ENCODE measurements around the gene IL1RAPL1.

- TF ChIP-seq FOS (IDR thresholded peaks at IDR 0.05; ENCODE audit: borderline replicate concordance, insufficient read depth, low read length): no peak
- TF ChIP-seq JUN (IDR thresholded peaks at IDR 0.05; ENCODE audit: borderline replicate concordance, insufficient read depth, insufficient read length, low read depth): no peak
- TF ChIP-seq, protein P1, sequence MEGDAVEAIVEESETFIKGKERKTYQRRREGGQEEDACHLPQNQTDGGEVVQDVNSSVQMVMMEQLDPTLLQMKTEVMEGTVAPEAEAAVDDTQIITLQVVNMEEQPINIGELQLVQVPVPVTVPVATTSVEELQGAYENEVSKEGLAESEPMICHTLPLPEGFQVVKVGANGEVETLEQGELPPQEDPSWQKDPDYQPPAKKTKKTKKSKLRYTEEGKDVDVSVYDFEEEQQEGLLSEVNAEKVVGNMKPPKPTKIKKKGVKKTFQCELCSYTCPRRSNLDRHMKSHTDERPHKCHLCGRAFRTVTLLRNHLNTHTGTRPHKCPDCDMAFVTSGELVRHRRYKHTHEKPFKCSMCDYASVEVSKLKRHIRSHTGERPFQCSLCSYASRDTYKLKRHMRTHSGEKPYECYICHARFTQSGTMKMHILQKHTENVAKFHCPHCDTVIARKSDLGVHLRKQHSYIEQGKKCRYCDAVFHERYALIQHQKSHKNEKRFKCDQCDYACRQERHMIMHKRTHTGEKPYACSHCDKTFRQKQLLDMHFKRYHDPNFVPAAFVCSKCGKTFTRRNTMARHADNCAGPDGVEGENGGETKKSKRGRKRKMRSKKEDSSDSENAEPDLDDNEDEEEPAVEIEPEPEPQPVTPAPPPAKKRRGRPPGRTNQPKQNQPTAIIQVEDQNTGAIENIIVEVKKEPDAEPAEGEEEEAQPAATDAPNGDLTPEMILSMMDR (IDR thresholded peaks at IDR 0.05; ENCODE audit: extremely low read depth in 1 of 2, insufficient read depth in 1 of 2, low read depth in 1 of 2, low read length in 2 of 2): no peak
- no peak for TF ChIP-seq POLR2A (IDR thresholded peaks at IDR 0.05; ENCODE audit: low read depth, low read length)
- TF ChIP-seq GATA2 (IDR thresholded peaks at IDR 0.05; ENCODE audit: insufficient read depth, insufficient read length, low read depth, low read length): no peak
Observed at GRCh38 chrX:29269390-29269789, 682.1 kb downstream of the IL1RAPL1 start.

Measured in endothelial cell of umbilical vein (primary cell).